ENCODE measurements around the gene CSRP1.

CSRP1 gene

GRCh38 chr1:201511941-201512539, 5.1 kb upstream of the CSRP1 start:
- DNase-seq: no peak

GRCh38 chr1:201511396-201511940, 4.5 kb upstream of the CSRP1 start:
- DNase-seq: no peak

GRCh38 chr1:201510734-201511133, 3.8 kb upstream of the CSRP1 start:
- DNase-seq: no peak

- no peak for DNase-seq
These were observed 2.9 kb upstream of the CSRP1 start for GRCh38 chr1:201509601-201510374.

GRCh38 chr1:201508809-201509208, 1.9 kb upstream of the CSRP1 start:
- DNase-seq: no peak

GRCh38 chr1:201507360-201507675, 395 bp upstream of the CSRP1 start:
- DNase-seq: no peak

GRCh38 chr1:201506092-201506491, 831 bp downstream of the CSRP1 start:
- peak; percentile 3 for DNase-seq

- peak; percentile 46 for DNase-seq
These were observed 1.4 kb downstream of the CSRP1 start for GRCh38 chr1:201505503-201505890.

- peak; percentile 46 for DNase-seq
These were observed 2.0 kb downstream of the CSRP1 start for GRCh38 chr1:201504799-201505502.

- no peak for DNase-seq
These were observed 2.7 kb downstream of the CSRP1 start for GRCh38 chr1:201504179-201504631.

GRCh38 chr1:201503397-201504176, 3.3 kb downstream of the CSRP1 start:
- peak; percentile 6 for DNase-seq

- no peak for DNase-seq
These were observed 4.4 kb downstream of the CSRP1 start for GRCh38 chr1:201502511-201502857.

GRCh38 chr1:201501812-201502510, 5.0 kb downstream of the CSRP1 start:
- DNase-seq: peak; percentile 52

- no peak for DNase-seq
These were observed 5.8 kb downstream of the CSRP1 start for GRCh38 chr1:201501144-201501543.

- DNase-seq: no peak
These were observed 6.2 kb downstream of the CSRP1 start for GRCh38 chr1:201500670-201501120.

GRCh38 chr1:201499795-201500669, 6.9 kb downstream of the CSRP1 start:
- DNase-seq: no peak

GRCh38 chr1:201499191-201499590, 7.7 kb downstream of the CSRP1 start:
- DNase-seq: no peak

- no peak for DNase-seq
These were observed 8.3 kb downstream of the CSRP1 start for GRCh38 chr1:201498621-201499020.

GRCh38 chr1:201497935-201498509, 8.9 kb downstream of the CSRP1 start:
- no peak for DNase-seq

GRCh38 chr1:201496296-201496690, 10.6 kb downstream of the CSRP1 start:
- DNase-seq: no peak

All from SHP77 treated with DMSO at 0.1 percent for 48 hours (cell line).